ENCODE data around the gene FOXR1.
A peak's percentile ranks its signal among the peaks of the same experiment; 100 is the strongest.

FOXR1 gene, protein sequence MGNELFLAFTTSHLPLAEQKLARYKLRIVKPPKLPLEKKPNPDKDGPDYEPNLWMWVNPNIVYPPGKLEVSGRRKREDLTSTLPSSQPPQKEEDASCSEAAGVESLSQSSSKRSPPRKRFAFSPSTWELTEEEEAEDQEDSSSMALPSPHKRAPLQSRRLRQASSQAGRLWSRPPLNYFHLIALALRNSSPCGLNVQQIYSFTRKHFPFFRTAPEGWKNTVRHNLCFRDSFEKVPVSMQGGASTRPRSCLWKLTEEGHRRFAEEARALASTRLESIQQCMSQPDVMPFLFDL

DNA sequence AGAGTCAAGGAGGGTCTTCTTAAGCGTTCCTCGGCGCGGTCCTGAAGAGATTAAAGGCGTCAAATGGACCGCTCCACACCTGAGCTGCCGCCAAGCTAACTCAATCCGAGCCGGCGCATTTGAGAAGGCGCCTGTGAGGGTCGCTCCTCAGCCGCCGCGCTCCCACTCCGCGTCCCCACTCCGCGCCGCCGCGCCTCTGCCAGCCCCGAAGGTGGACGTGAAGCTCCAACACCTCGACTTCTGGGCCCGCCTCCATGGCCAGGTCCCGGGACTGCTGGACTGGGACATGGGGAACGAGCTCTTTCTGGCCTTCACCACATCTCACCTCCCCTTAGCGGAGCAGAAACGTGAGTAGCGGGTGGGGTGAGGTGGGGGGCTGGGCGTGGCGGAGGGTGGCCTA is at the start of gene FOXR1:
FOXR1 (plus strand) TSS at position 116 of the 400 bp plus-strand sequence; CDS start at position 287, 171 bp downstream.
- no peak for DNase-seq

GRCh38 chr11:118921929-118922744 is 49.4 kb upstream of the FOXR1 start:
- no peak for DNase-seq

DNA sequence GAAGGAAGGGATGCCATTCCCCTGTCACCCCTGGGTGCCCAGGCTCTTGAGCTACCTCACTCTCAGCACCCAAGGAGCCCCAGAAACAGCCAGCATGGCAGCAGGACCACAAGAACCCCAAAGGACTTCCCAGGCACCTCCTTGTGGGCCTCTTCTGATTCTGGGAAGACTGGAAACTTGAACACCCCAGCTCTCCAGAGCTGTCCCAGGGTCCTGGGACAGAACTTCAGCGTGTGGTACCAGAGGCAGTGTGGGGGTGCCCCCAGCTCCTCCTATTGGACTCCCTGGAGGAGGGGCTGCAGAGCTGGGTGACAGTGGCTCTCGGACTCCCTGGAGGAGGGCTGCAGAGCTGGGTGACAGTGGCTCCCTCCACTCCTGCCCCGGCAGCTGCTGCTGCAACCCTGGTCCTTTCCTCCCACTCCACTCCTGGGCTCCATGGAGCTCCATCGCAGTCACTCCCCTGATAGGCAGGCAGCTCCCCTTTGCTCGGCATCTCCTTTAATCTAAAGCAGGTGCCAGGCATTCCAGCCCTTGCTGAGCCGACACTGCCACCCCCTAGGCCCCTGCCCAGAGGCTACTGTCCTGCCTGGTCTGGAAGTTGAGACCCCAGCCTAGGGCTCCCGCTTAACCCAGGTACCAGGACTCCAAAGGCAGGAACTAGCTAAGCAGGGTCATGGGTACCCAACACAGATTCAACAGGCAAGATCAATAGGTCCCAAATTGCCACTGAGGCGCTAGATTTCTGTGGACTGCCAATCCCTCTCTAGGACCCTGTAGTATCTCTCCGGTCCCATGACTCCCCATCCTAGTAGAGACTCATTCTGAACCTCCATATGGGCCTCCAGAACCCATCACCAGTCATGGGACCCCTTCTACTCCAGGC is 48.6 kb upstream of the FOXR1 start:
- no peak for DNase-seq

DNA sequence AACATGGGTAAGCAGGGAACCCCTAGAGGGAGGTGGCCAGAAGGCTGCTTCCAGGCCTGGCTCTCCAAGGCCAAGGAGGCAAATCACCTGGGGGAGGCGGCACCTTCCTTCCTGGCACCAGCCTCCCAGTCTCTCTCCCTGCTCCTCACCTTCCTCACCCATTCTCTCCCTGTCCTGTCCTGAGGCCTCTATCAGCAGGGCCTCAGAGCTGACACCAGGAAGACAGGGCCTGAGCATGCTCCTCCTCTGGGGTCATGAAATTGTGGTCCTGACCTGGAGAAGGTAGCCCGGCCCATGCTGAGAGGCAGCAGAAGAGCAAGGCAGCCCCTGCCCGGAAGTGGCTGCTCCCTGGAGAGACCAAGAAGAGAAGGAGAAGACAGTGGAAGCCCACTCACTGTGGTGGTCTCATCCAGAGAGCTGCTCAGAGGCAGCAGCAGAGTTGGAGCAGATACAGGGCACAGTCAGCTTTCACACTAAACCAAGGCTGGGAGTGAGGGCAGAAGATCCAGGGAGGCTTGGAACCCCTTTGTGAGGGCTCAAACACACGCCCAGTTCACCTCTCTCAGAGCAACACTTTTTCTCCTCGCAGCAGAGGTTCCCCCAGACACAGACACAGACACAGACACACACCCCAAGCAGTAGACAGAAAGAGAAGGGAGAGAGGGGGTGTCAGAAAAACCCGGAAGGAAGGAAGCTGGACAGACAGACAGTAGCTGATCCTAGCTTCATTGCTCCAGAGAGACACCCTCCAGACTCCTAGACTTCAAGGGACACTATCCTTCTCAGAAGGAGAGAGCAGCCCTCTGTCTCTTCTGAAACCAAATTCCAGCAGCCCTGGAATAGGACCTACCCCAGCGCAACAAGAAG is 47.6 kb upstream of the FOXR1 start:
- DNase-seq: peak; percentile 67

DNA sequence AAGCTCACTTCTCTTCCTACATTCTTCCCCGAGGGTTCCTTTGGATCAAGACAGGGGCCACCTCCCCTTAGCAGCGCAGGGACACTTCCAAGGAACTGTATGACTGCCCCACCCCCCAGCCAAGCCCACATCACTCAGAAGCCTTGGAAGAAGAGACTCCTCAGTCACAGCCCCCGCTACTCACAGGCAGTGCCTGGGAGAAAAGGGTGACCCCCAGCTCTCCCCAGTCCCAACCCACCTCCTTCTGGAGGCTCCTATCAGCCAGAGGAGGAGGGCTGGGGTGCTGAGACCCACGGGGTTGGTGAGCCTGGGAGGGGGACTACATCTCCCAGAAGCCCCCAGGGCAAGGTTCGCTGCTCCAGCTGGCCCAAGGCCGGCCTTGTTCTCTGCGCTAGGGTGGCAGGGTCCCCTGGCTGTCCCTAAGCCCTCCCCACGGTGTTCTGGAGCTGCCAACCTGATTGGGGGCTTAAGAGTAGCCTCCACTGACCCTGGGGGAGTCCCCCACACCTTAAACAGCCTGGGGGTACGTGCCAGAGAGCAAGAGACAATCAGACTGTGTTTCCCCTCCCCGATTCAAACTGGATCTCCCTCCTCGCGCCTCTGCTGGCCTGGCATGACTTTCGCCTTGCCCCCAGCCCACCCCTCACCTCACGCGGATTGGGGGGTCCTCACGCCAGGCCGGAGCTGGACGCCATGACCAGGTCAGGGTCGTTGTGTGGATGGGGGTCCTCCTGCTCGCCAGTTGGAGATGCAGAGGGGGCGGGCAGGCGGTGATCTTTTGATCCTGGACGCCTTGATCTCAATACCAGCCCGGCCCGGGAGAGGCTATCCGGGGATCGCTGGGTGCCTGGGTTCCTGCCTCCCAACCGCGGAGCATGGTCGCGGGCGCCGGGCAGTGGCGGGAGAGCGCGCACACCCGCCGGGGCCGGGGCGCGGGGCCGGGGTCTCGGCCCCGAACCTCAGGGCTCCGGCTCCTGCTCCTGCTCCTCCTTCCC is 46.7 kb upstream of the FOXR1 start:
- peak; percentile 48 for DNase-seq

DNA sequence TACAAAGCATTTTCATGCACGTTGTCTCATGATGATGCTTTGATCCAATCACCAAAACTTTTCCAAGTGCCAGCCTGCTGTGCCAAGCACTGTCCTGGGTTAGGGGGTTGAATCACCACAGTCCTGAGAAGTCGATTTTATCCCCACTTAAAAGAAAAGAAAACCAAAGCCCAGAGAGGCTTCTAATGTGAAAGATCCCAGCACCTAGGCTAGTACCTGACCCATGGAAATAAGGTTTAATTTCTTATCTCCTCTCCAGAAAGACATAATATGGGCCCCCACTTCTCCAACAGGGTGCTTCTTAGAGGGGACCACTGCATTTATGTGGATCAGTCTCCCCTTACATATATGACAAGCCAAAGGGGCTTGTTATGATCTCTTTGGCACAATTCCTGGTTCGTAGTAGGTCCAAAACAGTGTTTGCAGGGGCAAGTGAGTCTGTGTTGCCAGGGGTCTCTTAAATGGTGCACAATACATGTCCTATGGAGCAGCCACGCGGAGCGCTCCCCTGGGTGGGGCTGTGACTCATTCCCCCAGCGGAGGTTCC is 43.9 kb upstream of the FOXR1 start:
- no peak for DNase-seq

- DNase-seq: peak; percentile 95
Observed at GRCh38 chr11:118928101-118928869, 43.3 kb upstream of the FOXR1 start.

GRCh38 chr11:118928870-118929500 is 42.6 kb upstream of the FOXR1 start:
- no peak for DNase-seq

- peak; percentile 86 for DNase-seq
Observed at GRCh38 chr11:118929501-118930093, 42.0 kb upstream of the FOXR1 start.

- DNase-seq: peak; percentile 88
Observed at GRCh38 chr11:118930094-118930712, 41.4 kb upstream of the FOXR1 start.

DNA sequence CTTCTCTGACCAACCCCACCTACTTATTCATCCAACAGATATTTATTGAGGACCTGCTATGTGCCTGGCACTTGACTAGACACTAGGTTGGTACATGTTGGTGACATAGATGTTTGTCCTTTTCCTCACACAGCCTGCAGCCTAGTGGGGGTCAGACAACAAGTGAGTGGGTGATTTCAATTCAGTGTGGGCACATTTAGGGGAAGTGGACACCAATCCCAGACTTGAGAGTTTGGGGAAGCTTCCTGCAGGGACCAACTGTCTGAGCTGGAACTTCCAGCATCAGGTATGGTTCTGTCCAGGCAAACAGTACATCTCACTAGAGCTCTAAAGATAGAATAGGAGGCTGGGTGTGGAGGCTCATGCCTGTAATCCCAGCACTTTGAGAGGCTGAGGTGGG is 40.0 kb upstream of the FOXR1 start:
- DNase-seq: no peak

- no peak for DNase-seq
Observed at GRCh38 chr11:118933486-118933885, 38.1 kb upstream of the FOXR1 start.

- DNase-seq: no peak
Observed at GRCh38 chr11:118935376-118935775, 36.2 kb upstream of the FOXR1 start.

DNA sequence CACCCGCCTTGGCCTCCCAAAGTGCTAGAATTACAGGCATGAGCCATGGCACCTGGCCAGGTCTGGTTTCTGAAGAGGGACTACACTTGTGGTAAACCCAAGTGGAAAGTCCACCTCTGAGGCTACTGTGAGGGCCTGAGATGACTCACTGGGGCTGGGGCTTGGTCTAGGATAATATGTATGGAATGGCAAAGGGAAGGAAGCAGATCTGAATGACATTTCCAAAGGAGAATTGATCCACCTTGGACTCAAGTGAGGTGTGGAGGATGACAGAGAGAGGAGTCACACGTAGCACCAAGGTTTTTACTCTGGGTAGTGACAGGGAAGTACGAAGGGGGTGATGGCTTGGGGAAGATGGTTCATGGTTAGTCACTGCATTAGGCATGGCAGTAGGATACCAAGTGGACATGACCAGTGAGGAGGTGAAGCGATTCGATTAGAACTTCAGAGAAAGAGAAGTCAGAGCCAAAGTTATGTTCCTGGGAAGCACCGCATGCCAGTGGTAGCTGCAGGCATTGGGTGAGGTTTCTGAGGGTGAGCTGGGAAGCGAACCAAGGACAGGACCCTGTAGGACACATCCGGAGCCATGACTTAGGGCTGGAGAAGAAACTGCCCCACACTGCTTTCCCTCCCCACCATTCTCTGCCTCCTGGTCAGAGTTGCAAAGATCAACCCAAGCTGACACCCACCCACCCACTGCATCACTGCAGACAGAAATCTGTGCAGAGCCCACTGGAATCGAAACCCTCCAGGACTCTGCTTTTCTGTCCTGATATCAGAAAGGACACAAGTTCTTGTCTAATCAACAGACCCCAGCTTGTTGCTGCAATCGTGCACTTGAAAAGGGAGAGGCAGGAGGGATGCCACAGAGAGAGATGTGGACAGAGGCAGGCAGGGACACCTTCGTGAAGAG is 32.8 kb upstream of the FOXR1 start:
- no peak for DNase-seq

DNA sequence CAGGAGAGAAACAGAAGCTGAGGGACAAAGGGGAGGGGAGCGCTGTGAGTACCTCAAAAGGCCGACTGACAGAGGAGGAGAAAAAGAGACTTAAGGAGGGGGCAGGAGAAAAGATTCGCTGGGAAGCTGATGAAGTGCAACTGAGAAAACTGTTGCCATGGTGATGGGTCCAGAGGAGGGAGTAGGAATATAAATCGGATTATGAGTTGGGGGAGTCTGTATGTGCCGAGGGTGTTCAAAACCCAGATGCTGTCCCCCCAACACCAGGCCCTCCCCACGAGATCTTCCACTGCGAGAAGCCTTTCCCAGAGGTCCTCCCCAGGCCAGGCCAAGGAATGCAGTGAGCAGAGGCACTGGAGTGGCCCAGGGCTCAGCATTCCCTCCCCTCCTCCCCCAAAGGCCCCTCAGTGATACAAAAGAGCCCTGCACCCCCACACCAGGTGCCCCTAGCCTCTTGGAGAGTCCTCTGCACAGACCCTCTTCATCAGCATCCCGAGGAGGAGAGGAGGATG is 32.1 kb upstream of the FOXR1 start:
- no peak for DNase-seq

- DNase-seq: peak; percentile 50
Observed at GRCh38 chr11:118939953-118940598, 31.5 kb upstream of the FOXR1 start.

DNA sequence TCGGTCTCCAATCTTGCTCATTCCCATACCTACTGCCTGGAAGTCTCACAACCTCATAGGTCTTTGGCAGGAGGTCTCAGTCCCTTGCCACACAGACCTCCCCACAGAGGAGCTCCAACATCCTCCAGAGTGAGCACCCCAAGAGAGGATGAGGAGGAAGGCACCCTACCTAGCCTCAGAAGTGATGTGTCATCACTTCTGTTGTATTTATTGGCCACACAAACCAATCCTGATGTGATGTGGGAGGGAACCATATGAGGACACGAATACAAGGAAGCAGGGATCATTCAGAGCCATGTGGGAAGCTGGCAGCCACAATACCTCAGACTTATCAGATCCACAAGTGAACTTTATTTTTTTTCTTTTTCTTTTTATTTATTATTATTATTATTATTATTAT is 24.5 kb upstream of the FOXR1 start:
- no peak for DNase-seq
